IMR-90 (cell line): Measurements from ENCODE around the gene MSANTD4. TPM values are rescaled to one million over a fixed set of nuclear protein-coding genes. Genes with fewer than 3 reads are reported as not detected.
A peak's percentile ranks its signal among the peaks of the same experiment; 100 is the strongest.

ENCODE experiments used
- ATAC-seq: fragments of 200-7000 bp; cut with Tn5 transposase; 2 replicates; pipeline ENCODE4 v1.9.1; 2020; ENCODE audit warnings: low read depth, mild to moderate bottlenecking, moderate library complexity
- Bru-seq: library from RNA; stranded (reverse); fragments of 400-500 nt; gene quantifications from one replicate; lab custom pipeline; 2021; lab: Mats Ljungman, UMichigan
- BruChase-seq, 2 experiments: library from RNA; stranded (reverse); fragments of 400-500 nt; gene quantifications; one replicate each; lab custom pipeline; 2021; lab: Mats Ljungman, UMichigan
- BruUV-seq: library from RNA; stranded (reverse); fragments of 400-500 nt; replicated peaks from 2 replicates; lab custom pipeline; 2021; lab: Mats Ljungman, UMichigan
- CTCF ChIA-PET: fragments of 300-600 bp; formaldehyde crosslinking; extraction: SDS; loops from one replicate; lab custom pipeline; 2021; ENCODE audit warnings: antibody characterized with exemption; lab: Yijun Ruan, JAX
- POLR2A ChIA-PET: fragments of 300-600 bp; sonication (Branson Sonifier 250); formaldehyde crosslinking; loops from one replicate; lab custom pipeline; 2022; ENCODE audit warnings: antibody characterized with exemption; ENCODE audit not compliant: unreplicated experiment; lab: Charles Lee
- DNase-seq: peaks from one replicate; pipeline ENCODE4 v3.0.0; 2013
- H2AFZ ChIP-seq: replicated peaks from 2 replicates; pipeline ENCODE3; 2013; ENCODE audit warnings: low read length, mild to moderate bottlenecking; ENCODE audit not compliant: poor library complexity
- H2AK5ac ChIP-seq: 2 replicates; pipeline ENCODE4 v1.6.1; 2013; ENCODE audit warnings: low read depth, low read length, inconsistent platforms
- H2AK9ac ChIP-seq: replicated peaks from 2 replicates; pipeline ENCODE3; 2013; ENCODE audit warnings: mild to moderate bottlenecking, low read depth, low read length, moderate library complexity; ENCODE audit not compliant: poor library complexity
- H2BK120ac ChIP-seq: 2 replicates; pipeline ENCODE4 v1.6.1; 2013; ENCODE audit warnings: low read depth, low read length, inconsistent platforms
- H2BK15ac ChIP-seq: 3 replicates; pipeline ENCODE4 v1.6.1; 2013; ENCODE audit warnings: low read depth, low read length, inconsistent platforms
- H2BK20ac ChIP-seq: 2 replicates; pipeline ENCODE4 v1.6.1; 2013; ENCODE audit warnings: low read depth, mild to moderate bottlenecking, inconsistent platforms, low read length, moderate library complexity
- H2BK5ac ChIP-seq: 2 replicates; pipeline ENCODE4 v1.6.1; 2013; ENCODE audit warnings: mild to moderate bottlenecking, low read depth, low read length, inconsistent platforms; ENCODE audit not compliant: poor library complexity, severe bottlenecking
- H3K14ac ChIP-seq: replicated peaks from 2 replicates; pipeline ENCODE4 v1.6.1; 2013; ENCODE audit warnings: low read depth, low read length, inconsistent platforms
- H3K18ac ChIP-seq: 2 replicates; pipeline ENCODE4 v1.6.1; 2013; ENCODE audit warnings: low read depth, low read length, control low read depth
- H3K23ac ChIP-seq: 2 replicates; pipeline ENCODE4 v1.6.1; 2013; ENCODE audit warnings: low read depth, low read length, inconsistent platforms
- H3K27ac ChIP-seq: 2 replicates; pipeline ENCODE4 v1.5.1; 2013; ENCODE audit warnings: mild to moderate bottlenecking, control low read depth, low read length; ENCODE audit not compliant: insufficient read depth
- H3K27me3 ChIP-seq: 2 replicates; pipeline ENCODE4 v1.6.1; 2013; ENCODE audit warnings: low read length; ENCODE audit not compliant: control insufficient read depth, insufficient read depth
- H3K36me3 ChIP-seq: 2 replicates; pipeline ENCODE4 v1.6.1; 2013; ENCODE audit warnings: low read length, mixed read lengths; ENCODE audit not compliant: control insufficient read depth, insufficient read depth
- H3K4ac ChIP-seq: 2 replicates; pipeline ENCODE4 v1.6.1; 2013; ENCODE audit warnings: low read depth, low read length, inconsistent platforms
- H3K4me1 ChIP-seq: 2 replicates; pipeline ENCODE4 v1.6.1; 2013; ENCODE audit warnings: low read length, mixed read lengths; ENCODE audit not compliant: control insufficient read depth, insufficient read depth
- H3K4me2 ChIP-seq: 2 replicates; pipeline ENCODE4 v1.6.1; 2013; ENCODE audit warnings: low read depth, mild to moderate bottlenecking, control low read depth, low read length, moderate library complexity
- H3K4me3 ChIP-seq: 2 replicates; pipeline ENCODE4 v1.5.1; 2013; ENCODE audit warnings: low read depth, mild to moderate bottlenecking, control low read depth, low read length, moderate library complexity; ENCODE audit not compliant: insufficient read depth
- H3K56ac ChIP-seq: 2 replicates; pipeline ENCODE4 v1.6.1; 2013; ENCODE audit warnings: low read length, inconsistent platforms; ENCODE audit not compliant: insufficient read depth; ENCODE audit errors: extremely low read depth
- H3K79me1 ChIP-seq, 2 experiments: 2 replicates each; pipeline ENCODE4 v1.6.1; 2013; ENCODE audit warnings: low read length in 2 of 2, inconsistent platforms in 1 of 2, low read depth in 1 of 2
- H3K9ac ChIP-seq: 2 replicates; pipeline ENCODE4 v1.6.1; 2013; ENCODE audit warnings: low read depth, low read length, control low read depth
- H3K9me1 ChIP-seq: 2 replicates; pipeline ENCODE4 v1.6.1; 2013; ENCODE audit warnings: low read length, inconsistent platforms; ENCODE audit not compliant: insufficient read depth
- H3K9me3 ChIP-seq: 2 replicates; pipeline ENCODE4 v1.6.1; 2013; ENCODE audit warnings: low read length; ENCODE audit not compliant: control insufficient read depth, insufficient read depth
- H4K20me1 ChIP-seq: 2 replicates; pipeline ENCODE4 v1.6.1; 2013; ENCODE audit warnings: low read length, inconsistent platforms; ENCODE audit not compliant: insufficient read depth
- H4K5ac ChIP-seq: 2 replicates; pipeline ENCODE4 v1.6.1; 2013; ENCODE audit warnings: mild to moderate bottlenecking, low read depth, low read length, control low read depth
- H4K8ac ChIP-seq, 2 experiments: 2 replicates each; pipeline ENCODE4 v1.6.1; 2013; ENCODE audit warnings: low read depth in 2 of 2, low read length in 2 of 2, control low read depth in 1 of 2, inconsistent platforms in 1 of 2
- H4K91ac ChIP-seq: 2 replicates; pipeline ENCODE4 v1.6.1; 2013; ENCODE audit warnings: low read depth, low read length, inconsistent platforms; ENCODE audit not compliant: insufficient read depth
- BHLHE40 ChIP-seq: fragments of 150-350 bp; IDR thresholded peaks from 2 replicates; pipeline ENCODE4 v1.6.1; 2016; ENCODE audit warnings: mild to moderate bottlenecking, low read depth, low read length
- CEBPB ChIP-seq: IDR thresholded peaks from 2 replicates; pipeline ENCODE4 v1.6.1; 2012; ENCODE audit warnings: low read depth, low read length, improper control_type of control experiment
- CTCF ChIP-seq: conservative IDR thresholded peaks from 2 replicates; pipeline ENCODE4 v1.5.1; 2012; ENCODE audit warnings: mild to moderate bottlenecking, low read depth, low read length, improper control_type of control experiment
- ELK1 ChIP-seq: fragments of 150-350 bp; IDR thresholded peaks from 2 replicates; pipeline ENCODE4 v1.6.1; 2016; ENCODE audit warnings: low read depth, mild to moderate bottlenecking, low read length, moderate library complexity, borderline replicate concordance
- MAFK ChIP-seq: IDR thresholded peaks from 2 replicates; pipeline ENCODE4 v1.6.1; 2012; ENCODE audit warnings: low read depth, low read length, improper control_type of control experiment
- MAZ ChIP-seq: IDR thresholded peaks from 2 replicates; pipeline ENCODE4 v1.6.1; 2012; ENCODE audit warnings: low read depth, mild to moderate bottlenecking, low read length, improper control_type of control experiment, moderate library complexity, borderline replicate concordance
- MXI1 ChIP-seq: IDR thresholded peaks from 2 replicates; pipeline ENCODE4 v1.6.1; 2012; ENCODE audit warnings: low read depth, mild to moderate bottlenecking, low read length, moderate library complexity, borderline replicate concordance
- NFE2L2 ChIP-seq: fragments of 150-350 bp; IDR thresholded peaks from 2 replicates; pipeline ENCODE4 v1.6.1; 2016; ENCODE audit warnings: low read depth, mild to moderate bottlenecking, low read length
- RCOR1 ChIP-seq: IDR thresholded peaks from 2 replicates; pipeline ENCODE4 v1.6.1; 2012; ENCODE audit warnings: mild to moderate bottlenecking, low read length, improper control_type of control experiment; ENCODE audit not compliant: insufficient replicate concordance
- RFX5 ChIP-seq: IDR thresholded peaks from 2 replicates; pipeline ENCODE4 v1.8.0; 2012; ENCODE audit warnings: low read depth, mild to moderate bottlenecking, low read length, moderate library complexity
- SMC3 ChIP-seq: fragments of 150-350 bp; IDR thresholded peaks from 2 replicates; pipeline ENCODE4 v1.6.1; 2016; ENCODE audit warnings: low read depth, mild to moderate bottlenecking, antibody characterized with exemption, low read length, moderate library complexity
- WGBS, 2 experiments: methylation state at CpG; one replicate each; pipeline versions ENCODE4 v1.1.5 to v1.1.7; 2013; ENCODE audit warnings: missing lambda C conversion rate in 2 of 2; ENCODE audit not compliant: insufficient read length in 1 of 2; ENCODE audit errors: extremely low coverage in 2 of 2; 5-methylcytosine and 5-hydroxymethylcytosine counted together
- dilution Hi-C: fragments of 300-500 bp; cut with HindIII; formaldehyde crosslinking; loops from one replicate; pipeline ENCODE4 v1.14.3; 2018; ENCODE audit warnings: low sequenced_read_pairs; ENCODE audit not compliant: unreplicated experiment
- in situ Hi-C: fragments of 300-500 bp; cut with MboI; formaldehyde crosslinking; loops from 3 replicates; pipeline ENCODE4 v1.14.3; 2019; ENCODE audit warnings: low sequenced_read_pairs, inconsistent platforms, mixed read lengths
- intact Hi-C: fragments of 100-400 bp; cut with micrococcal nuclease; formaldehyde crosslinking; loops from 2 replicates; pipeline ENCODE4 v1.10.0; 2022
- long read RNA-seq: library from polyadenylated mRNA; unstranded; transcript quantifications from one replicate; pipeline ENCODE4 v2.0.0, GENCODE V29; 2021; ENCODE audit not compliant: unreplicated experiment
- polyA plus RNA-seq, 3 experiments: library from polyadenylated mRNA; depleted of rRNA; stranded (reverse); fragments of >200 nt; gene quantifications; 2 replicates each; pipeline ENCODE4 v1.2.3, GENCODE V29; 2012; ENCODE audit warnings: low replicate concordance in 1 of 3
- total RNA-seq: library from RNA; depleted of rRNA; stranded (reverse); fragments of >200 nt; gene quantifications from 2 replicates; pipeline ENCODE4 v1.2.3, GENCODE V29; 2012; rRNA removed

MSANTD4 gene
- total RNA-seq: 18.8 and 30.3 TPM in 2 replicates
- polyA plus RNA-seq (2012; rRNA removed): 6.3 and 9.4 TPM in 2 replicates
- 0.91 and 2.4 TPM in 2 replicates for polyA plus RNA-seq (2012; cell fraction: cytosol; rRNA removed)
- polyA plus RNA-seq (2012; cell fraction: nucleus; rRNA removed; ENCODE audit: low replicate concordance): 4.5 and 5.1 TPM in 2 replicates
- Bru-seq, nascent RNA: percentile 80 among the genes with signal in this experiment
- percentile 63 among the genes with signal in this experiment for BruChase-seq, experiment 1, labeled RNA remaining after a 6-hour chase
- percentile 90 among the genes with signal in this experiment for BruChase-seq, experiment 2, labeled RNA remaining after a 2-hour chase
- long read RNA-seq, full-length matches to known transcripts: 18 of 43 reads
- long read RNA-seq, partial matches to known transcripts: 15 of 43 reads
- long read RNA-seq, other reads (novel, unspliced or antisense): 10 of 43 reads

GRCh38 chr11:106021967-106022794 lies at the start of gene MSANTD4:
MSANTD4 (minus strand) TSS chr11:106022240; CDS start chr11:106010917, 11,323 bp downstream.
- intact Hi-C loops (loop anchor here (2.0 kb wide), 1 partner anchor 55 kb away; the partner anchor contains the start of genes AASDHPPT and KBTBD3), dilution Hi-C loops (no loop called here), in situ Hi-C loops (no loop called here)
- H2BK15ac ChIP-seq: peak within 1 kb of the TSS; percentile 86; the same call in 1 of the 3 replicates
- no peaks in the 10 kb centered on the region for H4K20me1 ChIP-seq
- H2BK120ac ChIP-seq: peak within 1 kb of the TSS; percentile 78
- peak within 1 kb of the TSS; percentile 13 for H2AK5ac ChIP-seq
- ATAC-seq (peak; percentile 99), DNase-seq (peak; percentile 99)
- H3K56ac ChIP-seq: peak within 1 kb of the TSS; percentile 63; the same call in 1 of the 2 replicates
- H2AFZ ChIP-seq: peak within 1 kb of the TSS; percentile 99
- peak within 1 kb of the TSS; percentile 80 for H2BK20ac ChIP-seq
- H3K9me1 ChIP-seq: peaks cover under 1% of the 10 kb centered on the region; the same call in 1 of the 2 replicates
- H2BK5ac ChIP-seq: peak within 1 kb of the TSS; percentile 69
- no peaks in the 10 kb centered on the region for H3K27me3 ChIP-seq
- peak within 1 kb of the TSS; percentile 33 for H3K18ac ChIP-seq
- H3K36me3 ChIP-seq: no peaks in the 10 kb centered on the region
- peak within 1 kb of the TSS; percentile 97 for H4K5ac ChIP-seq
- peak within 1 kb of the TSS; percentile 61 for H3K27ac ChIP-seq
- H3K9me3 ChIP-seq: no peaks in the 10 kb centered on the region
- no TSS peak for BruUV-seq
- peak within 1 kb of the TSS; percentile 91 for H2AK9ac ChIP-seq
- ChIA-PET POLR2A (interaction anchor here (0.5 kb wide), 1 partner anchor 1088 kb away, joined by 3 read pairs; no protein-coding TSS in a partner anchor), CTCF (interaction anchor here (0.5 to 0.7 kb wide), 3 partner anchors 32 to 81 kb away, joined by 3 to 4 read pairs (median 3); partner anchors contain the start of genes AASDHPPT and KBTBD3)
- H4K91ac ChIP-seq: peak within 1 kb of the TSS; percentile 93
- H3K14ac ChIP-seq: peak within 1 kb of the TSS; percentile 93
- peak within 1 kb of the TSS; percentile 70 for H3K9ac ChIP-seq
- H4K8ac ChIP-seq: peak within 1 kb of the TSS; percentile 96 to 100
- H3K4me3 ChIP-seq: peak within 1 kb of the TSS; percentile 76
- no peaks in the 10 kb centered on the region; the same call in 1 of the 2 replicates for H3K4me1 ChIP-seq
- H3K4me2 ChIP-seq: peak within 1 kb of the TSS; percentile 82
- H3K4ac ChIP-seq: peak within 1 kb of the TSS; percentile 91
- 1% methylated on average over 12 of the region's 48 CpGs; no CpG with 5 or more reads in 1 of the 2 experiments for WGBS, 2 experiments
- H3K79me1 ChIP-seq: peaks cover 11 to 29% of the 10 kb centered on the region in 2 experiments
- peak within 1 kb of the TSS; percentile 89 for H3K23ac ChIP-seq
- TF ChIP-seq RCOR1 (no peak), ELK1 (no peak), MXI1 (peak; percentile 43; the same call in 1 of the 2 replicates), NFE2L2 (no peak), BHLHE40 (peak; percentile 14; the same call in 1 of the 2 replicates), MAZ (peak; percentile 40; the same call in 1 of the 2 replicates), RFX5 (no peak), MAFK (0 out of 2 replicates have a peak, but pooled peaks have one; percentile 4), CEBPB (no peak), SMC3 (no peak), CTCF (no peak)
